GM12878 (cell line): ENCODE data around the gene C3orf22. TPM values are rescaled to one million over a fixed set of nuclear protein-coding genes. Genes with fewer than 3 reads are reported as not detected.

Experiments
- ATAC-seq: fragments of 200-7000 bp; cut with Tn5 transposase; 3 replicates; pipeline ENCODE4 v1.9.1; 2020; ENCODE audit warnings: mild to moderate bottlenecking, moderate library complexity
- BruUV-seq: library from RNA; stranded (reverse); fragments of 400-500 nt; replicated peaks from 2 replicates; lab custom pipeline; 2021; lab: Mats Ljungman, UMichigan
- CTCF ChIA-PET: fragments of 300-600 bp; sonication (Branson Sonifier 250); formaldehyde crosslinking; extraction: SDS; loops from one replicate; lab custom pipeline; 2021; ENCODE audit warnings: inconsistent platforms; lab: Yijun Ruan, JAX
- POLR2A ChIA-PET: fragments of 350-600 bp; formaldehyde crosslinking; extraction: SDS; loops from one replicate; lab custom pipeline; 2021; ENCODE audit warnings: inconsistent platforms; lab: Charles Lee
- RAD21 ChIA-PET: fragments of 300-600 bp; sonication (Branson Sonifier 250); formaldehyde crosslinking; loops from one replicate; lab custom pipeline; 2023; ENCODE audit warnings: antibody characterized with exemption; ENCODE audit not compliant: unreplicated experiment; lab: Charles Lee
- SMC1A ChIA-PET: fragments of 300-600 bp; sonication (Branson Sonifier 250); formaldehyde crosslinking; loops from one replicate; lab custom pipeline; 2023; ENCODE audit not compliant: unreplicated experiment, uncharacterized antibody; lab: Charles Lee
- DNase-seq: peaks from one replicate; pipeline ENCODE4 v3.0.0-alpha.2; 2011; ENCODE audit warnings: low read depth, low spot score
- FAIRE-seq: peaks from 3 replicates; lab custom pipeline; 2011; peaks lifted over from hg19 to GRCh38; lab: Jason Lieb, UNC
- H2AFZ ChIP-seq: 2 replicates; pipeline ENCODE4 v1.6.0; 2011; ENCODE audit warnings: low read depth, low read length, control low read depth; ENCODE audit not compliant: control insufficient read depth
- H3K27ac ChIP-seq: 2 replicates; pipeline ENCODE4 v1.5.1; 2011; ENCODE audit warnings: control low read depth; ENCODE audit not compliant: control insufficient read depth, insufficient read depth
- H3K27me3 ChIP-seq, 2 experiments: replicated peaks in 1 of 2; 2 replicates each; pipeline versions ENCODE4 v1.6.0 to v1.6.1; 2011; ENCODE audit warnings: low read length in 1 of 2; ENCODE audit not compliant: control insufficient read depth in 2 of 2, insufficient read depth in 2 of 2
- H3K36me3 ChIP-seq, 2 experiments: 2 replicates each; pipeline ENCODE4 v1.5.1; 2011; ENCODE audit warnings: low read length in 1 of 2; ENCODE audit not compliant: control insufficient read depth in 2 of 2, insufficient read depth in 2 of 2
- H3K4me1 ChIP-seq: 2 replicates; pipeline ENCODE4 v1.6.1; 2011; ENCODE audit warnings: mild to moderate bottlenecking, low read length, moderate library complexity, mixed read lengths; ENCODE audit not compliant: control insufficient read depth, insufficient read depth
- H3K4me2 ChIP-seq: 2 replicates; pipeline ENCODE4 v1.6.0; 2011; ENCODE audit warnings: control low read depth; ENCODE audit not compliant: control insufficient read depth, insufficient read depth
- H3K4me3 ChIP-seq: fragments of 200-600 bp; sonication (generic); 2 replicates; pipeline ENCODE4 v1.5.1; 2016
- H3K79me2 ChIP-seq: 2 replicates; pipeline ENCODE4 v1.6.0; 2011; ENCODE audit warnings: low read length; ENCODE audit not compliant: control insufficient read depth, insufficient read depth
- H3K9ac ChIP-seq: 2 replicates; pipeline ENCODE4 v1.8.0; 2011; ENCODE audit warnings: low read length, control low read depth, mixed read lengths; ENCODE audit not compliant: control insufficient read depth, insufficient read depth
- H3K9me3 ChIP-seq: replicated peaks from 3 replicates; pipeline ENCODE4 v1.5.1; 2011; ENCODE audit warnings: mild to moderate bottlenecking, low read length; ENCODE audit not compliant: control insufficient read depth, insufficient read depth
- H4K20me1 ChIP-seq: 2 replicates; pipeline ENCODE4 v1.6.0; 2011; ENCODE audit not compliant: control insufficient read depth, insufficient read depth
- BACH1 ChIP-seq: fragments of 450-650 bp; IDR thresholded peaks from 2 replicates; pipeline ENCODE4 v1.6.1; 2017; ENCODE audit warnings: mild to moderate bottlenecking, borderline replicate concordance
- EED ChIP-seq: sonication (generic); IDR thresholded peaks from 2 replicates; pipeline ENCODE4 v1.6.1; 2016; ENCODE audit warnings: antibody characterized with exemption, low read depth
- EZH2 ChIP-seq: IDR thresholded peaks from 2 replicates; pipeline ENCODE4 v1.6.1; 2012; ENCODE audit warnings: low read depth, mild to moderate bottlenecking, control low read depth, inconsistent platforms, low read length, borderline replicate concordance; ENCODE audit not compliant: control insufficient read depth
- JUND ChIP-seq: IDR thresholded peaks from 2 replicates; pipeline ENCODE4 v1.6.1; 2012; ENCODE audit warnings: low read depth, mild to moderate bottlenecking, low read length, improper control_type of control experiment, moderate library complexity
- MXI1 ChIP-seq: fragments of 150-350 bp; IDR thresholded peaks from 2 replicates; pipeline ENCODE4 v1.6.1; 2011; ENCODE audit warnings: low read depth, mild to moderate bottlenecking, inconsistent platforms, low read length, improper control_type of control experiment
- NR2C2 ChIP-seq: IDR thresholded peaks from 2 replicates; pipeline ENCODE4 v1.6.1; 2011; ENCODE audit warnings: borderline replicate concordance, low read depth; ENCODE audit not compliant: control insufficient read depth, insufficient read length
- ZNF274 ChIP-seq: IDR thresholded peaks from one replicate; pipeline ENCODE4 v1.8.0; 2011; ENCODE audit not compliant: insufficient read length, insufficient read depth
- WGBS: methylation state at CpG from one replicate; pipeline ENCODE4 v1.1.6; 2016; ENCODE audit warnings: low lambda C conversion rate; ENCODE audit not compliant: insufficient replicate concordance, insufficient coverage; ENCODE audit errors: missing lambda C conversion rate; 5-methylcytosine and 5-hydroxymethylcytosine counted together
- in situ Hi-C: fragments of 300-500 bp; cut with MboI; formaldehyde crosslinking; loops from 9 replicates; pipeline ENCODE4 v1.14.3; 2018; ENCODE audit warnings: mixed read lengths
- intact Hi-C: fragments of 100-400 bp; cut with micrococcal nuclease; formaldehyde crosslinking; loops from one replicate; pipeline ENCODE4 v1.14.2; 2022; ENCODE audit not compliant: unreplicated experiment
- polyA plus RNA-seq, 11 experiments: library from polyadenylated mRNA; depleted of rRNA in 4 of 11; unstranded in 6 of 11; stranded (reverse) in 5 of 11; fragments of >200 nt; fragmentation: Nextera tagmentation in 4 of 11; fragmentation: Illumina TruSeq in 1 of 11; extraction: Ambion mirVana in 4 of 11; extraction: Trizol in 1 of 11; gene quantifications; 1 replicate in 1 of 11; 2 replicates in 10 of 11; pipeline versions ENCODE4 v1.2.1 to v1.2.3, GENCODE V29; 2011 to 2016; ENCODE audit warnings: inconsistent platforms in 2 of 11, missing spikeins in 2 of 11, low read depth in 1 of 11
- total RNA-seq, 4 experiments: library from RNA; depleted of rRNA in 3 of 4; stranded (reverse); fragments of >200 nt in 3 of 4; fragmentation: Illumina TruSeq in 1 of 4; extraction: Trizol in 1 of 4; gene quantifications; 2 replicates each; pipeline versions ENCODE4 v1.2.1 to v1.2.3, GENCODE V29; 2013 to 2021
- TF ChIP-seq, protein P1 (sequence below): fragments of 450-650 bp; IDR thresholded peaks from 2 replicates; pipeline ENCODE4 v1.6.1; 2017; ENCODE audit warnings: mild to moderate bottlenecking
- TF ChIP-seq, protein P2 (sequence below): fragments of 150-350 bp; IDR thresholded peaks from 2 replicates; pipeline ENCODE4 v1.6.1; 2016; ENCODE audit warnings: low read depth, low read length
- TF ChIP-seq, protein P3 (sequence below): fragments of 450-650 bp; formaldehyde crosslinking; IDR thresholded peaks from 2 replicates; pipeline ENCODE4 v1.4.0; 2022; ENCODE audit warnings: mild to moderate bottlenecking, moderate library complexity

C3orf22 gene
- total and polyA plus RNA-seq, 10 of the 15 experiments (the other 5 are each of a cell fraction or from before 2014, with no cell fraction given): not detected

DNA sequence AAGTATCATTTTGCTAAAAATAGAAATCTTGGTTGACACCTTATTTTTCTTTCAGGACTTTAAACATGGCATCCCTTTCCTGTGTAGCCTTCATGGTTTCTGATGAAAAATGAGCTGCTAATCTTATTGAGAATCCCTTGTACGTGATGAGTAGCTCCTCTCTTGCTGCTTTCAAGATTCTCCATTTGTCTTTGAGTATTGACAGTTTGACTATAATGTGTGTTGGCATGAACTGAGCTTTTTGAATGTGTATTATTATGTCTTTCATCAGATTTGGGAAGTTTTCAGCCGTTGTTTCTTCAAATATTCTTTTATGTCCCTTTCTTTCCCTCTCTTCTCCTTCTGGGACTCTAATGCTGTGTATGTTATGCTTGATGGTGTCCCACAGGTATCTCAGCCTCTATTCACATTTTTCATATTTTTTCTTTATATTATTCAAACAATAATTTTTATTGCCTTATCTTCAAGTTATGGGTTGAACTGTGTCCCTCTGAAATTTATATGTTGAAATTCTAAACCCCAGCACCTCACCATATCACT lies 4.1 kb upstream of the C3orf22 start (continued):
- TF ChIP-seq, protein P1, sequence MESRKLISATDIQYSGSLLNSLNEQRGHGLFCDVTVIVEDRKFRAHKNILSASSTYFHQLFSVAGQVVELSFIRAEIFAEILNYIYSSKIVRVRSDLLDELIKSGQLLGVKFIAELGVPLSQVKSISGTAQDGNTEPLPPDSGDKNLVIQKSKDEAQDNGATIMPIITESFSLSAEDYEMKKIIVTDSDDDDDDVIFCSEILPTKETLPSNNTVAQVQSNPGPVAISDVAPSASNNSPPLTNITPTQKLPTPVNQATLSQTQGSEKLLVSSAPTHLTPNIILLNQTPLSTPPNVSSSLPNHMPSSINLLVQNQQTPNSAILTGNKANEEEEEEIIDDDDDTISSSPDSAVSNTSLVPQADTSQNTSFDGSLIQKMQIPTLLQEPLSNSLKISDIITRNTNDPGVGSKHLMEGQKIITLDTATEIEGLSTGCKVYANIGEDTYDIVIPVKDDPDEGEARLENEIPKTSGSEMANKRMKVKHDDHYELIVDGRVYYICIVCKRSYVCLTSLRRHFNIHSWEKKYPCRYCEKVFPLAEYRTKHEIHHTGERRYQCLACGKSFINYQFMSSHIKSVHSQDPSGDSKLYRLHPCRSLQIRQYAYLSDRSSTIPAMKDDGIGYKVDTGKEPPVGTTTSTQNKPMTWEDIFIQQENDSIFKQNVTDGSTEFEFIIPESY: no peak
- no peak for TF ChIP-seq EED

DNA sequence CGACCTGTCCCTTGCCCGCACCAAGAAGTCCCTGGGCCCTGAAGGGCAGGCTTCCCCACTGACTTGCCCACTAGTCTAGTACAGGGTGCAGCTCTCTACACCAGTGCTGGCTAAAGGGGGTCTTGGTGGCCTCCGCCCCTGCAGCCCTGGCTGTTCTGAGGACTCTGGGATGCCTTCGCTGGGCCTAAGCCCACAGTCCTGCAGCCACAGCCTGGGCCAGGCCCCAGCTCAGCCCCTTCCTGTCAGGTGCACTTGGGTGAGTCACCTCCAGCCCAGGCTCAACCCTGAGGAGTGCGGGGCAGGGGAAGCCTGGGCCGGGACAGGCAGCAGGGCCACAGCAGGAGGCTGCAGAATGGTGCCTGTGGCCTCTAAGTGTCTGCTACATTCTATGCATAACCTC lies 971 bp downstream of the C3orf22 start:
- intact Hi-C loops: no loop called here
- RAD21 ChIA-PET: no interaction called here
- no peak for DNase-seq
- TF ChIP-seq JUND: no peak
- no peak for TF ChIP-seq NR2C2
- no peak for TF ChIP-seq ZNF274
- TF ChIP-seq, protein P1: no peak
- no peak for TF ChIP-seq EZH2
- TF ChIP-seq MXI1: no peak
- TF ChIP-seq, protein P2, sequence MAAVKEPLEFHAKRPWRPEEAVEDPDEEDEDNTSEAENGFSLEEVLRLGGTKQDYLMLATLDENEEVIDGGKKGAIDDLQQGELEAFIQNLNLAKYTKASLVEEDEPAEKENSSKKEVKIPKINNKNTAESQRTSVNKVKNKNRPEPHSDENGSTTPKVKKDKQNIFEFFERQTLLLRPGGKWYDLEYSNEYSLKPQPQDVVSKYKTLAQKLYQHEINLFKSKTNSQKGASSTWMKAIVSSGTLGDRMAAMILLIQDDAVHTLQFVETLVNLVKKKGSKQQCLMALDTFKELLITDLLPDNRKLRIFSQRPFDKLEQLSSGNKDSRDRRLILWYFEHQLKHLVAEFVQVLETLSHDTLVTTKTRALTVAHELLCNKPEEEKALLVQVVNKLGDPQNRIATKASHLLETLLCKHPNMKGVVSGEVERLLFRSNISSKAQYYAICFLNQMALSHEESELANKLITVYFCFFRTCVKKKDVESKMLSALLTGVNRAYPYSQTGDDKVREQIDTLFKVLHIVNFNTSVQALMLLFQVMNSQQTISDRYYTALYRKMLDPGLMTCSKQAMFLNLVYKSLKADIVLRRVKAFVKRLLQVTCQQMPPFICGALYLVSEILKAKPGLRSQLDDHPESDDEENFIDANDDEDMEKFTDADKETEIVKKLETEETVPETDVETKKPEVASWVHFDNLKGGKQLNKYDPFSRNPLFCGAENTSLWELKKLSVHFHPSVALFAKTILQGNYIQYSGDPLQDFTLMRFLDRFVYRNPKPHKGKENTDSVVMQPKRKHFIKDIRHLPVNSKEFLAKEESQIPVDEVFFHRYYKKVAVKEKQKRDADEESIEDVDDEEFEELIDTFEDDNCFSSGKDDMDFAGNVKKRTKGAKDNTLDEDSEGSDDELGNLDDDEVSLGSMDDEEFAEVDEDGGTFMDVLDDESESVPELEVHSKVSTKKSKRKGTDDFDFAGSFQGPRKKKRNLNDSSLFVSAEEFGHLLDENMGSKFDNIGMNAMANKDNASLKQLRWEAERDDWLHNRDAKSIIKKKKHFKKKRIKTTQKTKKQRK: no peak
- TF ChIP-seq, protein P3, sequence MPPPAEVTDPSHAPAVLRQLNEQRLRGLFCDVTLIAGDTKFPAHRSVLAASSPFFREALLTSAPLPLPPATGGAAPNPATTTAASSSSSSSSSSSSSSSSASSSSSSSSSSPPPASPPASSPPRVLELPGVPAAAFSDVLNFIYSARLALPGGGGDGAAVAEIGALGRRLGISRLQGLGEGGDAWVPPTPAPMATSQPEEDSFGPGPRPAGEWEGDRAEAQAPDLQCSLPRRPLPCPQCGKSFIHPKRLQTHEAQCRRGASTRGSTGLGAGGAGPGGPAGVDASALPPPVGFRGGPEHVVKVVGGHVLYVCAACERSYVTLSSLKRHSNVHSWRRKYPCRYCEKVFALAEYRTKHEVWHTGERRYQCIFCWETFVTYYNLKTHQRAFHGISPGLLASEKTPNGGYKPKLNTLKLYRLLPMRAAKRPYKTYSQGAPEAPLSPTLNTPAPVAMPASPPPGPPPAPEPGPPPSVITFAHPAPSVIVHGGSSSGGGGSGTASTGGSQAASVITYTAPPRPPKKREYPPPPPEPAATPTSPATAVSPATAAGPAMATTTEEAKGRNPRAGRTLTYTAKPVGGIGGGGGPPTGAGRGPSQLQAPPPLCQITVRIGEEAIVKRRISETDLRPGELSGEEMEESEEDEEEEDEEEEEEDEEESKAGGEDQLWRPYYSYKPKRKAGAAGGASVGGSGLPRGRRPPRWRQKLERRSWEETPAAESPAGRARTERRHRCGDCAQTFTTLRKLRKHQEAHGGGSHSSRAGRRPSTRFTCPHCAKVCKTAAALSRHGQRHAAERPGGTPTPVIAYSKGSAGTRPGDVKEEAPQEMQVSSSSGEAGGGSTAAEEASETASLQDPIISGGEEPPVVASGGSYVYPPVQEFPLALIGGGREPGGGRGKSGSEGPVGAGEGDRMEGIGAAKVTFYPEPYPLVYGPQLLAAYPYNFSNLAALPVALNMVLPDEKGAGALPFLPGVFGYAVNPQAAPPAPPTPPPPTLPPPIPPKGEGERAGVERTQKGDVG (CRISPR knock-in tag): no peak
- no peak for TF ChIP-seq BACH1

More for the DNA sequence above, 971 bp downstream of the C3orf22 start:
- Histone ChIP-seq H4K20me1 (no peaks in the 10 kb centered on the region), H3K79me2 (no peaks in the 10 kb centered on the region), H3K27me3 (no peaks in the 10 kb centered on the region; a peak in 2 of 4 replicates), H3K4me3 (no peak overlapping the region), H3K27ac (no peak overlapping the region), H3K4me2 (no peak overlapping the region), H3K36me3 (no peaks in the 10 kb centered on the region), H3K9me3 (no peaks in the 10 kb centered on the region; the same call in 2 of the 3 replicates), H2AFZ (no peak overlapping the region), H3K9ac (no peak overlapping the region), H3K4me1 (no peaks in the 10 kb centered on the region)
- no TSS peak for BruUV-seq
- in situ Hi-C loops: no loop called here
- ChIA-PET POLR2A (no interaction called here), SMC1A (no interaction called here), CTCF (no interaction called here)
- WGBS: 47% methylated on average over 6 of the region's 6 CpGs
- FAIRE-seq (no peak), ATAC-seq (no peak)
